ENCODE data around the gene CHD9.
"Not testable (repeated sequence)": the region's sequence is repeated elsewhere in the genome, so short reads cannot be mapped to it uniquely, and the experiment has no call there.

The CHD9 gene

GRCh38 chr16:53043986-53044601 is 10.7 kb upstream of the CHD9 start:
- no peaks in the 10 kb centered on the region for H3K27me3 ChIP-seq (ENCODE audit: insufficient read depth, low read length)
- peaks cover 3 to 6% of the 10 kb centered on the region in 2 experiments for H3K4me1 ChIP-seq (ENCODE audit: control insufficient read depth in 1 of 2, insufficient read depth in 2 of 2, low read length in 2 of 2)
- no peaks in the 10 kb centered on the region for H3K36me3 ChIP-seq (ENCODE audit: control insufficient read depth in 1 of 2, insufficient read depth in 2 of 2, low read length in 2 of 2)
- peaks cover 5% of the 10 kb centered on the region for H3K79me1 ChIP-seq (ENCODE audit: low read length)
- H4K91ac ChIP-seq (ENCODE audit: low read depth, low read length): no peak overlapping the region
- H4K8ac ChIP-seq (ENCODE audit: low read depth, low read length): no peak overlapping the region
- no peak overlapping the region for H2BK12ac ChIP-seq (ENCODE audit: low read length)
- no peak overlapping the region for H2AK5ac ChIP-seq (ENCODE audit: low read length)
- no peak overlapping the region for H3K18ac ChIP-seq (ENCODE audit: low read length)
- H4K12ac ChIP-seq (ENCODE audit: low read depth, low read length): no peak overlapping the region
- no peak overlapping the region for H3K23ac ChIP-seq (ENCODE audit: low read length)
- no peak overlapping the region for H3K14ac ChIP-seq (ENCODE audit: low read length)
- peak overlapping the region; percentile 29 for H3K4me2 ChIP-seq (ENCODE audit: low read length)
- no peaks in the 10 kb centered on the region for H3K79me2 ChIP-seq (ENCODE audit: control insufficient read depth, insufficient read depth, low read length, poor library complexity)
- H2BK120ac ChIP-seq (ENCODE audit: insufficient read depth, low read length, poor library complexity): no peak overlapping the region
- H3K9ac ChIP-seq (ENCODE audit: low read length): no peak overlapping the region
- peak; percentile 38 to 68 for DNase-seq
- no peaks in the 10 kb centered on the region for H3K9me3 ChIP-seq (ENCODE audit: insufficient read depth, low read depth, low read length)
- no peak overlapping the region for H3K4ac ChIP-seq (ENCODE audit: low read depth, low read length)
- H3K4me3 ChIP-seq (ENCODE audit: low read depth, low read length): no peak overlapping the region
- no CpG with 5 or more reads among the region's 11 CpGs for WGBS (ENCODE audit: extremely low coverage, insufficient coverage, insufficient read length)
- no peak overlapping the region for H3K27ac ChIP-seq (ENCODE audit: low read depth, low read length)
- no peak overlapping the region for H2BK5ac ChIP-seq (ENCODE audit: low read depth, low read length, poor library complexity)
- no peak overlapping the region for H2AFZ ChIP-seq (ENCODE audit: insufficient read depth, low read length, poor library complexity)

DNA sequence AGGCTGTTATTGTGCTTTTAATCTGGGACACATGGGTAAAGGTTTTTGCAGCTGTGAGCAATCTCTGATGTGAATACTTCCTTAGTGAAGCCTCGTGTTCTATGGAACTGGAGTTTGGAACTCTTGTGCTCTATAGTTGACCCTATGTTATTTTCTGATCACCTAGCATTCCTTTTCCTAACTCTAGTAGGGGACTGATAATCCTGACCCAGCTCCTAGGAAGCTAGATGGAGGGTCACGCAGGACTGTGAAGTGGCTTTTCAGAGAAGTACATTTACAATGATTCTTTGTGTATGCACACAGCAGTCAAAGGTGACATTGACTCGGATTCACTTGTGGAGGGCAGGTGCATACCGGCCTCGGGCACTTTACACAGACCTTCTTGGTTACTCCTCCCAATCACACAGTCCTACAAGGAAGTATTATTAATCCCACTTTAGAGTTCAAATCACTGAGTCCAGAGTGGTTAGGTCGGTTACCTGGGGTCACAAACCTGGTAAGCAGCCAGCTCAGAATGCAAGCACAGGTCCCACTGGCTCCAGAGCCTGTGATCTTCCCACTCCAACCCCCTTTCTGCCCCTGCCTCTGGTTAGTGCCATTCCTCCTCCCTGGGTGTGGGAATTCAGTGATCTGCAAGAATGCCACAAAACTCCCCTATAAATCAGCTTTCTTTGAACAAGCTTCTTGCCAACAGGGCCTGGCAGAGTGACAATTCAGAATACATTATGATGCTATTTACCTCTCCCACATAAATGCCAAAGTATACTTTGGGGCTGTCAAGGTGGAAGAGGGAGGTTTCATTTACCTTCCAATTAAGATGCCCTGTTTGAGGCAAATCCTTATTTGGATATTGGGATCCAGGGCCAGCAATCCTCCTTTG is 9.2 kb upstream of the CHD9 start:
- no peaks in the 10 kb centered on the region for H3K9me3 ChIP-seq (ENCODE audit: insufficient read depth, low read depth, low read length)
- no peak overlapping the region for H4K91ac ChIP-seq (ENCODE audit: low read depth, low read length)
- no peak overlapping the region for H3K4ac ChIP-seq (ENCODE audit: low read depth, low read length)
- no peaks in the 10 kb centered on the region for H3K79me2 ChIP-seq (ENCODE audit: control insufficient read depth, insufficient read depth, low read length, poor library complexity)
- no peak overlapping the region for H3K18ac ChIP-seq (ENCODE audit: low read length)
- peaks cover 3 to 6% of the 10 kb centered on the region in 2 experiments for H3K4me1 ChIP-seq (ENCODE audit: control insufficient read depth in 1 of 2, insufficient read depth in 2 of 2, low read length in 2 of 2)
- H3K79me1 ChIP-seq (ENCODE audit: low read length): peaks cover 5% of the 10 kb centered on the region
- no peak overlapping the region for H3K23ac ChIP-seq (ENCODE audit: low read length)
- no peak overlapping the region for H3K4me3 ChIP-seq (ENCODE audit: low read depth, low read length)
- no peak overlapping the region for H4K12ac ChIP-seq (ENCODE audit: low read depth, low read length)
- no CpG with 5 or more reads among the region's 6 CpGs for WGBS (ENCODE audit: extremely low coverage, insufficient coverage, insufficient read length)
- no peak for DNase-seq
- H3K27ac ChIP-seq (ENCODE audit: low read depth, low read length): no peak overlapping the region
- no peak overlapping the region for H2BK5ac ChIP-seq (ENCODE audit: low read depth, low read length, poor library complexity)
- no peaks in the 10 kb centered on the region for H3K36me3 ChIP-seq (ENCODE audit: control insufficient read depth in 1 of 2, insufficient read depth in 2 of 2, low read length in 2 of 2)
- no peak overlapping the region for H4K8ac ChIP-seq (ENCODE audit: low read depth, low read length)
- H2AK5ac ChIP-seq (ENCODE audit: low read length): no peak overlapping the region
- no peak overlapping the region for H2AFZ ChIP-seq (ENCODE audit: insufficient read depth, low read length, poor library complexity)
- H3K27me3 ChIP-seq (ENCODE audit: insufficient read depth, low read length): no peaks in the 10 kb centered on the region
- H3K14ac ChIP-seq (ENCODE audit: low read length): no peak overlapping the region
- H3K9ac ChIP-seq (ENCODE audit: low read length): no peak overlapping the region
- no peak overlapping the region for H2BK120ac ChIP-seq (ENCODE audit: insufficient read depth, low read length, poor library complexity)
- no peak overlapping the region for H3K4me2 ChIP-seq (ENCODE audit: low read length)
- no peak overlapping the region for H2BK12ac ChIP-seq (ENCODE audit: low read length)

- H4K8ac ChIP-seq (ENCODE audit: low read depth, low read length); H3K4ac ChIP-seq (ENCODE audit: low read depth, low read length); H3K18ac ChIP-seq (ENCODE audit: low read length); H2BK12ac ChIP-seq (ENCODE audit: low read length); H3K9me3 ChIP-seq (ENCODE audit: insufficient read depth, low read depth, low read length); H3K4me3 ChIP-seq (ENCODE audit: low read depth, low read length); DNase-seq; H3K14ac ChIP-seq (ENCODE audit: low read length); H4K91ac ChIP-seq (ENCODE audit: low read depth, low read length); H3K4me1 ChIP-seq (ENCODE audit: control insufficient read depth in 1 of 2, insufficient read depth in 2 of 2, low read length in 2 of 2); H3K27me3 ChIP-seq (ENCODE audit: insufficient read depth, low read length); H3K79me2 ChIP-seq (ENCODE audit: control insufficient read depth, insufficient read depth, low read length, poor library complexity); H3K36me3 ChIP-seq (ENCODE audit: control insufficient read depth in 1 of 2, insufficient read depth in 2 of 2, low read length in 2 of 2); H3K23ac ChIP-seq (ENCODE audit: low read length); H4K12ac ChIP-seq (ENCODE audit: low read depth, low read length); H2AK5ac ChIP-seq (ENCODE audit: low read length); H3K79me1 ChIP-seq (ENCODE audit: low read length); H3K27ac ChIP-seq (ENCODE audit: low read depth, low read length); H3K4me2 ChIP-seq (ENCODE audit: low read length); H2BK120ac ChIP-seq (ENCODE audit: insufficient read depth, low read length, poor library complexity); H2BK5ac ChIP-seq (ENCODE audit: low read depth, low read length, poor library complexity); H2AFZ ChIP-seq (ENCODE audit: insufficient read depth, low read length, poor library complexity); H3K9ac ChIP-seq (ENCODE audit: low read length): not testable (repeated sequence)
- WGBS (ENCODE audit: extremely low coverage, insufficient coverage, insufficient read length): no CpG with 5 or more reads among the region's 5 CpGs
These were observed 7.3 kb upstream of the CHD9 start for GRCh38 chr16:53047515-53047914.

GRCh38 chr16:53048139-53048915 is 6.5 kb upstream of the CHD9 start:
- H3K4ac ChIP-seq (ENCODE audit: low read depth, low read length): no peak overlapping the region
- H3K4me3 ChIP-seq (ENCODE audit: low read depth, low read length): no peak overlapping the region
- H3K36me3 ChIP-seq (ENCODE audit: control insufficient read depth in 1 of 2, insufficient read depth in 2 of 2, low read length in 2 of 2): no peaks in the 10 kb centered on the region
- H3K9ac ChIP-seq (ENCODE audit: low read length): no peak overlapping the region
- H3K14ac ChIP-seq (ENCODE audit: low read length): no peak overlapping the region
- no peak overlapping the region for H4K91ac ChIP-seq (ENCODE audit: low read depth, low read length)
- H3K79me1 ChIP-seq (ENCODE audit: low read length): no peaks in the 10 kb centered on the region
- no peak overlapping the region for H2AK5ac ChIP-seq (ENCODE audit: low read length)
- no peak overlapping the region for H2BK5ac ChIP-seq (ENCODE audit: low read depth, low read length, poor library complexity)
- H3K27me3 ChIP-seq (ENCODE audit: insufficient read depth, low read length): no peaks in the 10 kb centered on the region
- no peak for DNase-seq
- 100% methylated on average over 1 of the region's 4 CpGs for WGBS (ENCODE audit: extremely low coverage, insufficient coverage, insufficient read length)
- no peak overlapping the region for H4K8ac ChIP-seq (ENCODE audit: low read depth, low read length)
- no peak overlapping the region for H4K12ac ChIP-seq (ENCODE audit: low read depth, low read length)
- H2BK12ac ChIP-seq (ENCODE audit: low read length): no peak overlapping the region
- H3K9me3 ChIP-seq (ENCODE audit: insufficient read depth, low read depth, low read length): no peaks in the 10 kb centered on the region
- H3K4me2 ChIP-seq (ENCODE audit: low read length): no peak overlapping the region
- no peak overlapping the region for H2AFZ ChIP-seq (ENCODE audit: insufficient read depth, low read length, poor library complexity)
- no peak overlapping the region for H2BK120ac ChIP-seq (ENCODE audit: insufficient read depth, low read length, poor library complexity)
- peaks cover 2 to 4% of the 10 kb centered on the region in 2 experiments for H3K4me1 ChIP-seq (ENCODE audit: control insufficient read depth in 1 of 2, insufficient read depth in 2 of 2, low read length in 2 of 2)
- H3K27ac ChIP-seq (ENCODE audit: low read depth, low read length): no peak overlapping the region
- no peak overlapping the region for H3K18ac ChIP-seq (ENCODE audit: low read length)
- no peaks in the 10 kb centered on the region for H3K79me2 ChIP-seq (ENCODE audit: control insufficient read depth, insufficient read depth, low read length, poor library complexity)
- no peak overlapping the region for H3K23ac ChIP-seq (ENCODE audit: low read length)

Measured in trophoblast cell (in vitro differentiated cells and primary cell).